ENCODE results near the gene TRAPPC12. TPM values are rescaled to one million over a fixed set of nuclear protein-coding genes. Genes with fewer than 3 reads are reported as not detected.

The TRAPPC12 gene
- total RNA-seq, 1 donor from 2014 or later, result 55.1 TPM

GRCh38 chr2:3517948-3518495 lies 138.5 kb downstream of the TRAPPC12 start:
- TF ChIP-seq CTCF (conservative IDR thresholded peaks at IDR 0.05; ENCODE audit: low read depth, low read length), result no peak
- no peak for DNase-seq (ENCODE audit: low read depth)
- peak overlapping the region; percentile 87 for H3K4me3 ChIP-seq (ENCODE audit: low read depth, low read length)

- no peak for TF ChIP-seq CTCF (conservative IDR thresholded peaks at IDR 0.05; ENCODE audit: low read depth, low read length)
- DNase-seq (ENCODE audit: low read depth), result peak; percentile 33
These were observed 139.2 kb downstream of the TRAPPC12 start for GRCh38 chr2:3518496-3519254.

GRCh38 chr2:3519255-3520205 lies 140.0 kb downstream of the TRAPPC12 start, which contains the start of gene ADI1:
Gene ADI1, minus strand, starts transcription at chr2:3519531. Its CDS starts 44 bp downstream, at chr2:3519487.
- DNase-seq (ENCODE audit: low read depth), result no peak

More at GRCh38 chr2:3518496-3519254, 139.2 kb downstream of the TRAPPC12 start:
- peak overlapping the region; percentile 87 for H3K4me3 ChIP-seq (ENCODE audit: low read depth, low read length)

GRCh38 chr2:3520591-3520990 lies 141.1 kb downstream of the TRAPPC12 start:
- no peak for TF ChIP-seq CTCF (conservative IDR thresholded peaks at IDR 0.05; ENCODE audit: low read depth, low read length)
- DNase-seq (ENCODE audit: low read depth), result no peak
- H3K4me3 ChIP-seq (ENCODE audit: low read depth, low read length), result no peak overlapping the region

More at GRCh38 chr2:3519255-3520205, 140.0 kb downstream of the TRAPPC12 start, which contains the start of gene ADI1:
- peak within 1 kb of the TSS; percentile 87 for H3K4me3 ChIP-seq (ENCODE audit: low read depth, low read length)
- TF ChIP-seq CTCF (conservative IDR thresholded peaks at IDR 0.05; ENCODE audit: low read depth, low read length), result no peak

- no peak for DNase-seq (ENCODE audit: low read depth)
- H3K4me3 ChIP-seq (ENCODE audit: low read depth, low read length), result no peak overlapping the region
- no peak for TF ChIP-seq CTCF (conservative IDR thresholded peaks at IDR 0.05; ENCODE audit: low read depth, low read length)
These were observed 143.5 kb downstream of the TRAPPC12 start for GRCh38 chr2:3522961-3523421.

- DNase-seq (ENCODE audit: low read depth), result no peak
- H3K4me3 ChIP-seq (ENCODE audit: low read depth, low read length), result no peak overlapping the region
- TF ChIP-seq CTCF (conservative IDR thresholded peaks at IDR 0.05; ENCODE audit: low read depth, low read length), result no peak
These were observed 144.1 kb downstream of the TRAPPC12 start for GRCh38 chr2:3523551-3524041.

Measured in epithelial cell of proximal tubule (primary cell).